Mesangial cell (primary cell): ENCODE measurements around the gene PIP5K1A. TPM values are rescaled to one million over a fixed set of nuclear protein-coding genes. Genes with fewer than 3 reads are reported as not detected.

Experiments
- total RNA-seq: library from RNA; depleted of rRNA; stranded (reverse); fragments of >200 nt; gene quantifications from 2 replicates; pipeline ENCODE4 v1.2.3, GENCODE V29; 2015

PIP5K1A gene
- total RNA-seq, result 51.7 and 62.7 TPM in 2 replicates

GRCh38 chr1:151198254-151199127, at the start of gene PIP5K1A:
Gene PIP5K1A (plus strand): TSS chr1:151198552. CDS start chr1:151198997, 445 bp downstream.

DNA sequence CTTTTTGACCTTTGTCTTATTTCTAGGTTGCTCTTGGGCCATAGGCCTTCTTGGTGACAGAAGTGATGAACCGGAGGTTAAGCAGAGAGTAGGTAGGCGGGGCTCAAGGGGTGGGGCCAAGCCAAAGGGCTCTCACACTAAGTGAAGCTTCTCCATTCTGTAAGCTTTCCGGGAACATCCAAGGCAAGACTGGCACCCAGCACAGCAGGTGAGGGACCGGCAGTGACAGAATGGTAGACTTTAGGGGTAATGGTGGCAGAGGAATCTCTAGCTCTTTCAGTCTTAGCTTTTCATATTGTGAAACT, 41.9 kb upstream of the PIP5K1A start, which contains the start of gene TNFAIP8L2:
TNFAIP8L2 (plus strand) TSS at position 135 of the 305 bp plus-strand sequence. CDS start 2,049 bp downstream, outside the sequence.

DNA sequence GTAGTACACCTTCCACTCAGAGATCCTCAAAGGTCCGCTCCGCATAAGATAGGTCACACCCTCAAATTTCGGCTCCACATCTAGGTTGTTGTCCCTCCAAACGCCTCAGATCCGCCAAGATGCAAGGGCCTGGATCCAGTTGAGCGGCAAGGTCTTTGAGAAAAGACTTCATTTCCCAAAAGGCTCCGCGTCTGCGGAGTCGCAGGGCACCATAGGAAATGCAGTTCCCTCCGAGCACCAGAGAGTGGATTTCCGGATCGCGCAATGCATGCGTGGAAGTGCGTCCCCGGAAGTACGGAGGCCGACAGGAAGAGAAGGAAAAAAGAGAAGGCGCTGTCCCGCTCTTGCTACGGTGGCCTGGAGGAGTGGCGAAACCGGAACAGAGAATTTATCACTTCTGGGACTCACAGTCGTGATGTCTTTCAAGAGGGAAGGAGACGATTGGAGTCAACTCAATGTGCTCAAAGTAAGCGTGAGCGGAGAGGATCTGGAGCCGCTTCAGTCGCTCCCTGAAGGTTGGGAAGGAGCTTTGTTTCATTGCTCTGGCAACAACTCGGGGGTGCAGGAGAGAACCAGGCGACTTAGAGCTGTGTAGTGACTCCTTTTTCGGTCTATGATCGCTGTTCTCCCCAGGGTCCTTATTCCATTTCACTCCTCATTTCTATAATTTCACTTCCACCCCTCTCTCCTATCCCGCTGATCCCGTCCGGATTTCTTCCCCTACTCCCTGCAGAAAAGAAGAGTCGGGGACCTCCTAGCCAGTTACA, 32.4 kb upstream of the PIP5K1A start, which contains the start of the genes LYSMD1 and SCNM1:
LYSMD1 (minus strand) TSS at position 165 of the 767 bp plus-strand sequence. CDS start 644 bp downstream, outside the sequence.
SCNM1 (plus strand) TSS at position 407 of the 767 bp plus-strand sequence; CDS start at position 416, 9 bp downstream.

GRCh38 chr1:151175863-151176262, 22.5 kb upstream of the PIP5K1A start, which contains the start of gene TMOD4:
Gene TMOD4 (minus strand): TSS chr1:151175981. CDS start chr1:151174875, 1,106 bp downstream.

DNA sequence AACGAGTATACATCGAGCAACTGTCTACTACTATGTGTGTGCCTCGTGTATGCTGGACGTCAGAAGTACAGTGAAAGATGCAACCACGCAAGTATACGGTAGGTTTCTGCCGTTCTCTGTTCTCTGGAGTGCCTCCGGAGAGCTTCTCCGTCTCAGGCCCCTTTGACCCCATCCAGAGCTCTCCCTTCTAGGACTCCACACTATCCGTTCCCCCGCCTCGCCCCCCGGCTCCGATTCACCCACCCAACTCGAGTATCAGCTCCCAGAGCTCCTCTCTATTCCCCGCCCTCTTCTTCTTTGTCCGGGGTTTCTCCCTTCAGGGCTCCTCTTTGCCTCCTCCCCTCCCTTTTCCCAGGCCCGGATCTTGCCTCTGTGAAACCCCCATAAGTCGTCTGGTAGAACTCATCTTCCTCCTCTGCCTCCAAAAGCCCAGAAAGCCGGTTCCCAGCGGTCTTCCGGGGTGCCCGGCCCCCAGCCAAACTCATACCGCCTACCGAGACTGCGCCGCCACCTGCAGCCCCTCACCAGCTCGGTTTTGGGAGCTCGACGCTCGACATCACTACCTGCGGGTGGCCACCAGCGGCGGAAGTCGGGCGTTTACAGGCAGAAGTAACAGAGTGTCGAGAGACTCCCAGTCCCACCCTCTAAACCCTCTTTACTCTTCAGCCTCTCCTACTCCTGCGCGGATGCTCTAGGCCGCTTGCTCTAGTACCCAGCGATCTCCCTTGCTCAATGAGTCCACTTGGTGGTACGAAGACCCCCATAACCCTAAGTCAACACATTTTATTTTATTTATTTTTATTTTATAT, 8.5 kb upstream of the PIP5K1A start, which contains the start of gene VPS72:
VPS72 (minus strand) TSS at position 561 of the 809 bp plus-strand sequence; CDS start at position 485, 76 bp downstream.

GRCh38 chr1:151254217-151255213, 56.2 kb downstream of the PIP5K1A start, which contains the start of gene PSMD4:
Gene PSMD4 (plus strand): TSS chr1:151254734. CDS start chr1:151254783, 49 bp downstream.

GRCh38 chr1:151281969-151282882, 83.9 kb downstream of the PIP5K1A start, which contains the start of gene ZNF687:
Gene ZNF687 (plus strand): TSS chr1:151282299. CDS start chr1:151286292, 3,993 bp downstream.

Other genes starting within 250 kb of the PIP5K1A start
- 146 and 174 TPM in 2 replicates for gene CERS2, start 223.7 kb upstream of the PIP5K1A start, total RNA-seq
- 0.33 and 1.3 TPM in 2 replicates for gene ANXA9, start 216.3 kb upstream of the PIP5K1A start, total RNA-seq
- gene MINDY1, start 191.7 kb upstream of the PIP5K1A start, total RNA-seq, result 12.1 and 27.3 TPM in 2 replicates
- 17.8 and 21.6 TPM in 2 replicates for gene PRUNE1, start 190.1 kb upstream of the PIP5K1A start, total RNA-seq
- gene BNIPL, start 162.0 kb upstream of the PIP5K1A start, total RNA-seq, result 0.33 TPM in 1 of 2 replicates, not detected in the other
- 2.0 and 3.0 TPM in 2 replicates for gene C1orf56, start 150.8 kb upstream of the PIP5K1A start, total RNA-seq
- gene CDC42SE1, start 138.9 kb upstream of the PIP5K1A start, total RNA-seq, result 47.5 and 47.9 TPM in 2 replicates
- 10.9 and 23.8 TPM in 2 replicates for gene MLLT11, start 138.2 kb upstream of the PIP5K1A start, total RNA-seq
- gene GABPB2, start 127.8 kb upstream of the PIP5K1A start, total RNA-seq, result 2.8 and 3.4 TPM in 2 replicates
- gene SEMA6C, start 51.9 kb upstream of the PIP5K1A start, total RNA-seq, result 5.4 and 8.0 TPM in 2 replicates
- gene TNFAIP8L2, start 41.9 kb upstream of the PIP5K1A start, total RNA-seq, result not detected in 2 replicates
- gene LYSMD1, start 32.6 kb upstream of the PIP5K1A start, total RNA-seq, result 5.2 and 7.1 TPM in 2 replicates
- gene SCNM1, start 32.4 kb upstream of the PIP5K1A start, total RNA-seq, result 44.0 and 51.2 TPM in 2 replicates
- 0.63 TPM in 1 of 2 replicates, not detected in the other for gene TMOD4, start 22.6 kb upstream of the PIP5K1A start, total RNA-seq
- gene VPS72, start 8.4 kb upstream of the PIP5K1A start, total RNA-seq, result 45.8 and 54.4 TPM in 2 replicates
- gene PSMD4, start 56.2 kb downstream of the PIP5K1A start, total RNA-seq, result 131 and 152 TPM in 2 replicates
- gene ZNF687, start 83.7 kb downstream of the PIP5K1A start, total RNA-seq, result 17.4 and 25.1 TPM in 2 replicates
- gene PI4KB, start 128.9 kb downstream of the PIP5K1A start, total RNA-seq, result 53.7 and 57.4 TPM in 2 replicates
- gene RFX5, start 148.7 kb downstream of the PIP5K1A start, total RNA-seq, result 24.3 and 25.9 TPM in 2 replicates
- gene SELENBP1, start 174.2 kb downstream of the PIP5K1A start, total RNA-seq, result 6.0 and 18.1 TPM in 2 replicates
- 304 and 370 TPM in 2 replicates for gene PSMB4, start 201.0 kb downstream of the PIP5K1A start, total RNA-seq